SIG-M5 treated with dmso at 0.1 percent for 504 hours (cell line): Measurements from ENCODE around the gene CD81.
"Not testable (repeated sequence)": the region's sequence is repeated elsewhere in the genome, so short reads cannot be mapped to it uniquely, and the experiment has no call there.

Source experiments
- DNase-seq: peaks from one replicate; lab custom pipeline; 2025; ENCODE audit not compliant: unreplicated experiment; lab: John Stamatoyannopoulos, UW

Gene CD81

DNA sequence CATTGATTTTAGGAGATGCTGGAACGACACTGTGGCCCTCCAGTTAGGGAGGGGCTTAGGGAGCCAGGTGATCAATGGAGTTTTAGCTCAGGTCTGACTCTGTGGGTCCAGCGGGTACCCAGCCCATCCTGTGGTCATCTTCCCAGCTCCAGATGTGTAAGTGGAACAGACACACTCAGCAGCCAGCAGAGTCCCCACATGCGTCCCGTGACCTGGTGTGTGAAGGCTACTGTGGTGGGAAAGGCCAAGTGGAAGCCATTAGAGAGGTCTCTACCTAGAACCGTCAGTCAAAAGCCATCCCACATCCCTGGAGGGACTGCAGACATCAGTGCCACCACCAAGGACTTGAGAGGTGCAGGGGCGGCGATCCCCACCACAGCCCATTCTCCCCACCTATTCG lies 19.9 kb upstream of the CD81 start:
- DNase-seq = no peak

DNA sequence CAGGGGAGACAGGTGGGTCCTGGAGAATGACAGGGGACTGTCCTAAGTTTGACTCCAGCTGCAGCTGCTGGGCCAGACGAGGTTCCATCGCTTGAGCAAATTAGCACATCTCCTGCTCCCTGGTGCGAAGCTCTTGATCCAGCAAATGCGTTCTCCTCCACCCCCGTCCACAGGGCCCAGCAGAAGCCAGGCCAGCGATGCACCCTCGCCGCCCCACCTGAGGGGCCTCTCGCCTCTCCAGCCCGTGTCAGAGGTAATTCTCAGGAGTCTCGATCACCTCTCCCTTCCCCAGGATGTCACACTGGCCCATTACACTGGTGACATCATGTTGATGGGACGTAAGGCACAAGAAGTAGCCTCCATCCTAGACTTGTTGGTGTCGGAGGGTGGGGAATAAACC lies 19.5 kb upstream of the CD81 start:
- DNase-seq = not testable (repeated sequence)

DNA sequence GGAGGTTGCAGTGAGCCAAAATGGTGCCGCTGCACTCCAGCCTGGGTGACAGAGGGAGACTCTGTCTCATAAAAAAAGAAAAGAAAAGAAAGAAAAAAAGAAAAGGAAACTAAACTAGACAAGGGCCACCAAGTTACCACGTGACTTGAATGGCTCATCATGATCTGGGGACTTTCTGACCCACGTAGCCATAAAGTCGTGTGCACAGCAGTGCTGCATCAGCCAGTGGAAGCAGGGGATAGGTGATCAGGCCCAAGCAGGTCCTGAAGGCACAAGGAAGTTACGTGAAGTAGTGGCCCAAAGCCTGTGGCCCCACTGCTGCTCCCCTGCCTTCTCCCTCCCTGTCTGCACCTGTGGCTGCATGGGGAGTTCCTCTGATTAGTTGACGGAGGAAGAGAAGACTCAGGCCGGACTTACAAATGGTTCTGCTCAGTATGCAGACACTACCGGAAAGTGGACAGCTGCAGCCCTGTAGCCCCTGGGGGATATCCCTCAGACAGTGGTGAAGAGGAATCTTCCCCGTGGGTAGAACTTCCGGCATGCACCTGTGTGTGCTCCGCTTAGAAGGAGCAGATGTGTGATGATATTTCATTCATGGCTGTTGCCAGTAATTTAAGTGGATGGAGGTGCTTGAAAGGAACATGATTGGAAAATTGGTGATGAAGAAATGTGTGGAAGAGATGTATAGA lies 18.2 kb upstream of the CD81 start:
- DNase-seq = no peak

DNA sequence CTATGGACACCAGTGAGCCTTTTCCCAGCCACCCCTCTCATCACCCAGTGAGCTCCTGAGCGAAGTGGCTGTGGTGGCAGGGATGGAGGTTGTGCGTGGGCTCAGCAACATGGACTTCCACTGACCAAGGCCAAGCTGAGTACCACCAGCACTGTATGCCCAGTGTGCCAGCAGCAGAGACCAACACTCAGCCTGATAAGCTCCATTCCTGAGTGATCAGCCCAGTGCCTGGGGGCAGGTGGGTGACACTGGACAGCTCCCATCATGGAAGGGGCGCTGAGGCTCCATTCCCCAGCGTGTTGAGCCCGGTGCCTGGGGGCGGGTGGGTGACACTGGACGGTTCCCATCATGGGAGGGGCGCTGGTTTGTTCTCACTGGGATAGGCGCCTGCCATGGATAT lies 17.6 kb upstream of the CD81 start:
- DNase-seq = no peak

DNA sequence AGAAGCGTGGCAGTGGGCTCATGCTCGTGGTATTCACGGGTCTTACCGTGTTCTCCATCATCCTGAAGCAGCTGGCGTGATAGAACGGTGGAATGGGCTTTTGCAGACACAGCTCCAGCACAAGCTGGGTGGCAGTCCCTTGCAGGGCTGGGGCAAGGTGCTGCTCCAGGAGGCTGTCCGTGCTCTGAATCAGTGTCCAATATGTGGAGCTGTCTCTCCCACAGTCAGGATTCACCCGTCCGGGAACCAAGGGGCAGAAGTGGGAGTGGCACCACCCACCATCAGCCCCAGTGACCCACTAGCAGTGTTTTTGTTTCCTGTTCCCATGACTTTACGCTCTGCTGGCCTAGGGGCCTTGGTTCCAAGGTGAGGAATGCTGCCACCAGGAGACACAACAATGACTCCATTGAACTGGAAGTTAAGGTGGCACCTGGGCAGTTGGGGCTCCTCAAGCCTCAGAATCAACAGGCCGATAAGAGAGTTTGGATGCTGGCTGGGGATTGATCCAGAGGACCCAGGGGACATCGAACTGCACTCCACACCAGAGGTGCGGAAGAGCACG lies 16.9 kb upstream of the CD81 start:
- DNase-seq = no peak

DNA sequence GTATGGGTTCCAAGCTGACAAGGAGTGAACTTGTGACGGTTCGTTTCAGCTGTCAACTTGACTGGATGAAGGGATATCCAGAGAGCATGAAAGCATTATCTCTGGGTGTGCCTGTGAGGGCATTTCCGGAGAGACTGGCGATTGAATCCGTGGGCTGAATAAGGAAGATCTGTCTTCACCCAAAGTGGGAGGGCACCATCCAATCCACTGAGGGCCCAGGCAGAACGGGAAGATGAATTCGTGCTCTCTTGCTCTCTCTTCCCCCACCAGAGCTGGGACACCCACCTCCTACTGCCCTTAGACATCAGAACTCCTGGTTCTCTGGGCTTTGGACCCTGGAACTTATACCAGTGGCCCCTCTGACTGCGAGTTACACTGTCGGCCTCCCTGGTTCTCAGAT lies 15.5 kb upstream of the CD81 start:
- DNase-seq = no peak

DNA sequence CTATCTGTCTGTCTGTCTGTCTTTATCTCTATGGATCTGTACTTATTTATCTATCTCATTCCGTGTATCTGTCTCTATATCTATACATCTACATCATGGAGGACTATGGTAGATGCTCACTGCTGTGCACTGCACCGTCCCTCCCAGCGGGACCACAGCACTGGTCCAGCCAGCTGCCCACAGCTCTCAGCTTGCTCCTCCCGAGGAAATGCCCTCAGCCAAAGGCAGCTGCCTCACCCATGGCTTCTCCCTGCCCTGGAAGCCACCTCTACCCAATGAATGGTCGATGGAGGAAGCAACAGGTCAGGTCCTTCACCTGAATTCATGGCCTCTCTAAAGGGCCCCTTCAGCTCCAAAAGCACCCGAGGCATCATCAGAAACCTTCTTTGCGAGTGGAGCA lies 14.7 kb upstream of the CD81 start:
- no peak for DNase-seq

DNA sequence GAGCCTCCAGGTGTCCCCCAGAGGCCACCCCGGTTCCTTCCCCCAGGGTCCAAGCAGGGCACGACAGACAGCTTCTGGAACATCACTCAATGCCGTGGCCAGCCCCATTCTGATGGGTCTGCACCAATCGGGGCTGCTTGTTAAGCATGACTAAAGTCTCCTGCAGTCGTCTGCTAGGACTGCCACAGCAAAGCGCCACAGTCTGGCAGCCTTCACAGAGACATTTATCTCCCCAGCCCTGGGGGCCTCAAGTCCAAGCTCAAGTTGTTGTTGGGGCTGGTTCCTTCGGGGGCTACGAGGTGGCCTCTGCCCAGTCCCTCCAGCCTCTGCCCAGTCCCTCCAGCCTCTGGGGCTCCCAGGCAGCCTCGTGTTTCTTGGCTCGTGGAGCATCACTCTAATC lies 14.0 kb upstream of the CD81 start:
- no peak for DNase-seq

DNA sequence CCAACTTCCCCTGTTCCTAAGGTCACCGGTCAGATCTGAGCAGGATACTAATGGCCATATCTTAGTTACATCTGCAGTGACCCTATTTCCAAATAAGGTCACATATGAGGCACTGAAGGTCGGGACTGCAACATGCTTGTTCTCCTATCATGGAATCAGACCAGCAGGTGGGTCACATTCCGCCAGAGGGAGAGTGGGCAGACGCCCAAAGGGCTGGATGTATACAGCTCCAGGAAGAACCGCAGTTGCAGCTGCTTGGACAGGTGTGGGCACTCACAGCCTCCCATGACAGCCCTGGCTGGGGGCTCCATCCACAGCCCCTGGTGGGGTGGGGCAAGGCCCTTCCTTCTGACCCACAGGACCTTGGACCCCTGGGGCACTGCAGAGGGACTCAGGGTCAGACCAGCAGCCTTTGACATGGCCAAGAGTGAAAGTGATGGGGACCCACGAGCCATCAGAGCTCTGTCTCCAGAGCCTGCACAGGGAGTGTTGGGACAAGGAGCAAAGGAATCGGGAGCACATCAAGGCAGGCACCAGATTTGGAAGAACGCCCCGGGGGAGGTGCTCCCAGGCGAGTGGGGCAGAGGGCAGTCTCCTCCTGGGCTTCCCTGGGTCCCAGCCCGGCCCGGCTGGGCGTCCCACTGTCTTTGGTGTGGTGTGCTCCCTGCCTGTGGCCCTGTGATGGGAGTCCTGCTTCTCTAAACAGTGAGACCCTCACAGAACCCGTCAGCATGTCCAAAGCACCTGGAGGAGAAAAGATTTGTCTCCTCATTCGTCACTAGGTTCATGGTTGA lies 13.3 kb upstream of the CD81 start:
- no peak for DNase-seq

DNA sequence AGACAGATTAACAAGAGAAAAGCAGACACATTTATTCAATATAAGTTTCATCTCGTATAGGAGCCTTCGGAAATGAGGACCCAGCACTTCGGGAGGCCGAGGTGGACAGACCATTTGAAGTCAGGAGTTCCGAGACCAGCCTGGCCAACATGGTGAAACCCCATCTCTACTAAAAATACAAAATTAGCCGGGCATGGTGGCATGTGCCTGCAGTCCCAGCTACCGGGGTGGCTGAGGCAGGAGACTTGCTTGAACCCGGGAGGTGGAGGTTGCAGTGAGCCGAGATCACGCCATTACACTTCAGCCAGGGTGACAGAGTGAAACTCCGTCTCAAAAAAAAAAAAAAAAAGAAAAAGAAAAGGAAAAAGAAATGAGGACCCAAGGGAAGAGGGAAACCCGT lies 12.7 kb upstream of the CD81 start:
- DNase-seq = not testable (repeated sequence)

DNA sequence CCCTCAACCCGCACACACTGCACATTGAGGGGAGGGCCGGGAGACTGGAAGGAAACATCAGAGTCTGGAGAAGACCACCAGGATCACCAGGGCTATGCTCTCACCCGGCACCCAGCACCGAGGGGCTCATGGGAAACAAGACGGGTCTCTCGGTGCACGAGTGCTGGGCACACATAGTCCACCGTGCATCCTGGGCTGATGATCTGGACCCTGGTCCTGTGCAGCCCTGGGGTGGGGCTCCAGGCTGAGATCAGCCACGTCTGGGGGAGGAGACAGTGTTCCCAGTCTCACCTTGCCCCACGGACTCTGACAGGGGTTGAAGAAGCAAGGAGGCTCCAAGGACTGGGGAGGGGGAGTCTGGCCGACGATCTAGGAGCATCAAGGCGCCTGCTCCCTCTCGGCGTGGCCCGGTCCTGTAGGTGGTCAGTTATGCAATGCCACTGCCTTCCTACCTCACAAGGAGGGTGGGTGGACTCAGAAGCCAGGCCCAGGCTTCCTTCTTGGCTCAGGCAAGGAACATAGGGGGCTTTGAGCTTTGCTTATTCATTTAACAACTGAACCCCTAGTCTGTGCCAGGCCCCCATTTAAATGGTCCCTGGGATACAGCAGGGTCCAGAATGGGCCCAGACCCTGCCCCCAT lies 11.4 kb upstream of the CD81 start:
- no peak for DNase-seq

DNA sequence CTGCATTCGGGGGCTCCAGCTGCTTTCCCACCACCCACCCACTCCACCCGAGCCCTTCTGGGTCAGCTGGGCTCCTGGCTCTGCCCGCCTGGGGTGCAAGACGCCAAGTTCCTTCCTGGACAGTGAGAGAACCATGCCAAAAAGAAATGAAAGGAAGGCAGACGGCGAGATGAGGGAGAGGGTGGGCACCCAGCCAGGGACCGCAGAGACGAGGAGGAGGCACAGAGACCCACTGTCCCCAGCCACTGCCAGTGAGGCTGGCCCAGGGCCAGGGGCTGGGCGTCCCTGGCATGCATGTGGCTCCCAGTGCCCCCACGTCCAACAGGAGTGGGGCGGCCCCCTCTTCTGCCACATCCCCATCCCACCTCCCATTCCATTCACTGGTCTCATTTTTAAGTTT lies 10.8 kb upstream of the CD81 start:
- DNase-seq = no peak

DNA sequence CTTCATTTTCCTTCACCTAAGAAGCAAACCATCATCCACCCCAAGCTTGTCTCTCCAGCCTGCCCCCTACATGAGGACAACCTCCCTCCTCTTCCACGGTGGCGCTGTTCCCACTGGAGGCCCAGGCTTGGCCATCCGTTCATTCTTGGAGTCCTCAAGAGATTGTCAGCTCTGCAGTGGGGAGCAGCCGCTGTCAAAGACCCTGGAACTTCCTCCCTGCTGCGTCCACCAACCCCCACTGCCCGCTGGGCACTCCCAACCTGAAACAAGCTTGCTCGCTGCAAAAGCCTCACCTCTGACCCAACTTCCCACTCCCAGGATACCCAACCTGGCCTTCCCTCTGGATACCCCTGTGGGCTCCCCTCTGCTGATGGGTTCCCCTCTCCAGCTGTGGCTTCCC lies 10.4 kb upstream of the CD81 start:
- no peak for DNase-seq

DNA sequence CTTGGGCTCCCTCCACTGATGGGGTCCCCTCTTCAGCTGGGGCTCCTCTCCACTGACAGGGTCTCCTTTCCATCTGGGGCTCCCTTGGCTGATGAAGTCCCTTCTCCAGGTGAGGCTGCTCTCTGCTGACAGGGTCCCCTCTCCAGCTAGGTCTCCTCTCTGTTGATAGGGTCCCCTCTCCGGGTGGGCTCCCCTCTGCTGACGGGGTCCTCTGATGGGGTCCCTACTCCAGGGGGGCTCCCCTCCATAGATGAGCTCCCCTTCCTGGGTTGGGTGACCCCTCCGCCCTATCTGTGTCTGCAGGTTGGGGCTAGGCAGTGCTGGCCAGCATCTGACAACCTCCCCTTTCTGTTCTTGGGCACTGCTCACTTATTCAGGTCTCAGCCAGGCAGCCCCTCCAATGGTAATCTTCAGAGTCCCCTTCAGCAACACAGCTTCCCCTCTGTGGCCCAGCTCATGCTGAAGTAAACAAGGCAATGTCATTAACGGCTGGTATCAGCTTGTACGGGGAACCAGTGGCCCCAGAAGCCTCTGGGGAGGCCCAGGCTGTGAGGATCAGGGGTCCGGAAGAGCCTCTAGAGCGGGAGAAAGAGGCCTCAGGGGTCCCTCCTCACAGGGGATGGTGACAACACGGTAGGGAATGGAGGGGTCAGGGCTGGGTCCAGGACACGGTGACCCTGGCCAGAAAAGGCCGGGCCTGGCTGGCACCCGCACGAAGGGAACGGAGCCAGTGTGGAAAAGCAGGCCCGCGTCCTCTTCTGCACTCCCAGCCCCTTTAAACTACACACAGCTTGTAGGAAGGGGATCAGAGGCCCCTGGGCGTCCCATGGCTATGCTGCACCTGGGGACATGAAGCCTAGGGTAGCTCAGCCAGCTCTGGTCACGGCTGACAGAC lies 9.6 kb upstream of the CD81 start:
- no peak for DNase-seq

DNA sequence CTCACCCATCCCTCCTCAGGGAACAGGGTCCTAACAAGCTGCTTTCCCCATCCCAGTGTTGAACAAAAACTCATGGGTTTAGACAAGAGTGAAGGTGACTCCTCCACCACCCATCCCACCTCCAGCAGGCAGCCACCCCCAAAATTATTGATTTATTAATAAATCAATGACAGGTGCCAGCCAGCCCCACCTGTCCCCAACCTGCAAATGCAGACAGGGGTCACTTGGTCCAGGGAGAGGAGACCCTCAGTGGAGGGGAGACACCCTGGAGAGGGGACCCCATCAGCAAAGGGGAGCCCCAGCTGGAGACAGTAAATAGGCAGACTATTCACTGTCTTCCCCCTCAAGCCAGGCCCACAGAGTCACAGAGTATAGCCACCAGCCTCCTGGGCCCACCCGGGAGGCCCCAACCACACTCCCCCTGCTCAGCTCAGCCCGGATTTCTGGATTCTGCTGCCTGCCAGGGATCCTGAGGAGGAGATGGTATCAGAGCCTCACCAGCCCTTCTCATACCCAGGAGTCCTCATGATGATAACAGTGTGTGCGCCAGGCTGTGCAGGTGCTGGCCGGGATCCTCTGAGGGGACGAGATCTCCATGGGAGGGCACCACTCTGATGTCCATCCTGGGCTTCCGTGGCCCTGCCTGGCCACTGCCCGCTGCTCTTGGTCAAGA lies 8.8 kb upstream of the CD81 start:
- DNase-seq = no peak

DNA sequence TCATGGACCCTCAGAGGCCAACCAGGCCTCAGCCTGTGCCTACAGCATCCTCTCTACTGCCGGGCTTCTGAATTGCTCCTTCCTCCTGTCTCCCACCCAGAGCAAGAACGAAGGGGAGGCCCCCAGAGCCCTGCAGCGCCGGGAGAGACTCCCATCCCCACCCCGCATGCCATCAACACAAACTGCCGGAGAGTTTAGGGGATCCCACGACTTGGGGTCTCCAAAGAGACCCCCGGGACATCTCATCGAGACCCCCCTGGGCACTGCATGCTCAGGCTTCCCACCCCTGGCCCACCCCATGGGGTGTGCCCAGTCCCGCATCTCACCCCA lies 8.3 kb upstream of the CD81 start:
- no peak for DNase-seq

DNA sequence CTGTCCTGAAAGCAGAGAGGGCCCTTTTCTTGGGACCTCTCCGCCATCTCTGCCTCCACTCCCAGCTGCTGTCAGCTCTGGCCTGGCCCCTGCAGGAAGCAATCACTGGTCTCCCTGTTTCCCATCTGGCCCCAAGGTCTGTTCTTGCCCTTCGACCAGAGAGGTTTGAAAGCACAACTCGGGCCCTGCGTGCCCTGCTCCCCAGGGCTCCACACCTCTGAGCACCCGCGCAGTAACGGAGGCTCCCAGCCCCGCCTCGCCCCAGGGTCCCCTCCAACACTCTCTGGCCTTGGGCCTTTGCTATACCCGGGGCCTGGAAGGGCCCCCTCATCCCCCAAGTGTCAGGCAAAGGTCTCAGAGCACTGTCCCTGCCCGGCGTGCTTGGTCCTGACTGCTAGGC lies 7.8 kb upstream of the CD81 start:
- DNase-seq = no peak

DNA sequence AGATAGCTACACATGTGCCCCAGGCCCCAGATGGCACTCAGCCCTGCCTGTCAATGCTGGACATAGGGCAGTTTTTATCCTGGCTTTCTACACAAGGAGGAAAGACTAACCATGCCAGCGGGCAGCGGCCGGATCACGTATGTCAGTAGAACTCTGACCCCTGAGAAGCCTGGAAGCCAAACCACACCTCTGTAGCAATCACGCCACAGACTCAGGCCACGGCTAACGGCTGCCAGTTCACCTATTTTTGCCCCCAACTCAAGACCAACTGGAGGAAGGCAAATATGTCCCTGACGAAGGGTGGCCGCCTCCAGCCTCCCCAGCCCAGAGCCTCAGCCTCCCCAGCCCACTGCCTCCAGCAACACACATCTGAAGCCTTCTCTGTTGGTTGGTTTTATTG lies 7.2 kb upstream of the CD81 start:
- DNase-seq = no peak

DNA sequence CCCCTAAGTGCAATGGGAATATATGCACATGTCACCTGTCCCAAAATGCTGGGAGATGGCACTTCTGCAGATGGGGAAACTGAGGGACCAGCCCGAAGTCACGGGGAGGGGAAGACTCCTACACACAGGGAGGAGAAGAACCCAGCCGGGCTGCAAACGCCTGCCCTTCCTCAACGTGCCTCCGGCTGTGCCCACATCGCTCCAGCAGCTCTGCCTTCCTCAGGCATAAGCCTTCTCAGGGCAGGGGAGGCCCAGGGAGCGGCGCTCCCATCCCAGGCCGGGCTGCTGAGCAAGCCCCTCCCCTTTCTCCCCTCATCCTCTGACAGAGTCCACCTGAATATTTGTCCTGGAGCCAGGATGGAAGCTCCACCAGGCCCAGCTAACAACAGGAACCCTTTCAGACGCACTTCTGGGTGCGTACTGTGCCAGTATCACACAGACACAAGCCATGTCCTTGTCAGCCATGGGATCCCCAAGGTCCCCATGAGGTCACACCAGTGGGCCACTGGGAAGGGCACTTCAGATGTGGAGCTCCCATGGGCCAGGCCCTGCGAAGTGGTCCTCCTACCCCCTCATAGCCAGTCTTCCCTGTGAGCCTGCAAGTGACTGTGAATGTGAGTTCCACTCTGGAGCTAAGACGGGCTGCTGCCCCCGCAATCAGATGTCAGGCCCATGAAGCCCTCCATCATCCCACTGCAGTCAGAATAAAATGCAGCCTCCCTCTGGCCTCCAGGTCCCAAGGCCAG lies 2.5 kb upstream of the CD81 start:
- no peak for DNase-seq

DNA sequence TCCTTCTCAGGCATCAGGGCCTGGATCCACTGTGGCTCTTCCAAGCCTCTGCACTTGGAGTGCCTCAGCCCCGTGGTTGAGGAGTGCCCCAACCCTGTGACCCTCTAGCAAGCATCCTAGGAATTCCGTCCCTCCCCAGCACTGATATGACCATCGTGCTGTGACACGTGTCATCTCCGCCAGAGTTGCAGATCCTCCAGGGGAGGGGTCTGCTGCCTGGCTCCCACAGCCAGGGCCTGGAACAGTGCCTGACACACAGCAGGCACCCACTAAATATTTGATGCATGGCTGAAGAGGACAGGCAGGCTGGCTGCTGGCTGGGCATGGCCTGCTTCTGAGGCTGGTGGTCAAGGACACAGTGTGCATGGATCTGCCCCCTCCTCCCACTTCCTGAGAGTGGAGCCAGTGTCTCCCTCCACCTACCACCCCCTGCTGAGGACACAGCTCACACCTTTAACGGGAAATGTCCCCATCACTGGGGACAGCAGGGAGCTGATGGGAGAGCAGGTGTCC lies 1.7 kb upstream of the CD81 start:
- DNase-seq = no peak
